Panc1 (cell line): ENCODE results near the gene PHF21A. TPM values are rescaled to one million over a fixed set of nuclear protein-coding genes. Genes with fewer than 3 reads are reported as not detected.

ENCODE experiments used
- ATAC-seq: fragments of 200-7000 bp; cut with Tn5 transposase; 2 replicates; pipeline ENCODE4 v1.9.1; 2020; ENCODE audit warnings: mild to moderate bottlenecking, moderate library complexity
- BruUV-seq: library from RNA; stranded (reverse); fragments of 400-500 nt; replicated peaks from 2 replicates; lab custom pipeline; 2021; lab: Mats Ljungman, UMichigan
- CTCF ChIA-PET: fragments of 300-600 bp; sonication (Branson Sonifier 250); formaldehyde crosslinking; loops from one replicate; lab custom pipeline; 2022; ENCODE audit warnings: antibody characterized with exemption; lab: Charles Lee
- POLR2A ChIA-PET: fragments of 300-600 bp; sonication (Branson Sonifier 250); formaldehyde crosslinking; loops from one replicate; lab custom pipeline; 2022; ENCODE audit warnings: antibody characterized with exemption; lab: Charles Lee
- DNase-seq: peaks from one replicate; pipeline ENCODE4 v3.0.0-alpha.2; 2010; ENCODE audit warnings: low read depth, low spot score
- H3K27ac ChIP-seq: 2 replicates; pipeline ENCODE4 v1.5.1; 2011; ENCODE audit warnings: mild to moderate bottlenecking, low read length, inconsistent platforms
- H3K27me3 ChIP-seq: fragments of 200-500 bp; sonication (Bioruptor generic); 2 replicates; pipeline ENCODE4 v1.6.0; 2014; ENCODE audit warnings: low read length, inconsistent platforms; ENCODE audit not compliant: control insufficient read depth, insufficient read depth
- H3K36me3 ChIP-seq: fragments of 200-500 bp; sonication (Bioruptor generic); 2 replicates; pipeline ENCODE4 v1.5.1; 2014; ENCODE audit warnings: inconsistent platforms, mild to moderate bottlenecking, low read length, moderate library complexity; ENCODE audit not compliant: control insufficient read depth, insufficient read depth
- H3K4me1 ChIP-seq: 2 replicates; pipeline ENCODE4 v1.5.1; 2011; ENCODE audit warnings: inconsistent platforms, mild to moderate bottlenecking, low read length, moderate library complexity; ENCODE audit not compliant: control insufficient read depth, insufficient read depth
- H3K4me3 ChIP-seq, 2 experiments: 2 replicates each; pipeline ENCODE4 v1.5.1; 2011 to 2012; ENCODE audit warnings: low read depth in 2 of 2, low read length in 2 of 2, mild to moderate bottlenecking in 2 of 2, inconsistent platforms in 1 of 2, moderate library complexity in 1 of 2
- H3K9me3 ChIP-seq: fragments of 200-500 bp; sonication (Bioruptor generic); 2 replicates; pipeline ENCODE4 v1.5.1; 2014; ENCODE audit warnings: low read depth, mild to moderate bottlenecking, inconsistent platforms, low read length, moderate library complexity; ENCODE audit not compliant: control insufficient read depth, insufficient read depth
- CTCF ChIP-seq: fragments of 450-650 bp; IDR thresholded peaks from 2 replicates; pipeline ENCODE4 v1.5.1; 2017; ENCODE audit warnings: mild to moderate bottlenecking
- POLR2AphosphoS5 ChIP-seq: IDR thresholded peaks from 2 replicates; pipeline ENCODE4 v1.6.1; 2012; ENCODE audit warnings: mild to moderate bottlenecking, low read depth, low read length, moderate library complexity
- SIN3A ChIP-seq: IDR thresholded peaks from 2 replicates; pipeline ENCODE4 v1.6.1; 2012; ENCODE audit warnings: low read depth, mild to moderate bottlenecking, low read length, moderate library complexity, borderline replicate concordance; ENCODE audit not compliant: insufficient read depth
- TCF7L2 ChIP-seq: IDR thresholded peaks from 2 replicates; pipeline ENCODE4 v1.6.1; 2011; ENCODE audit warnings: mild to moderate bottlenecking, low read depth, low read length, inconsistent platforms
- in situ Hi-C: cut with HindIII; loops from 2 replicates; pipeline ENCODE4 v1.10.0; 2016; ENCODE audit warnings: low sequenced_read_pairs, low pct_unique_long_range_greater_than_20kb
- intact Hi-C: fragments of 100-400 bp; cut with micrococcal nuclease; formaldehyde crosslinking; loops from one replicate; pipeline ENCODE4 v1.10.0; 2022; ENCODE audit not compliant: unreplicated experiment
- total RNA-seq: library from RNA; stranded (reverse); gene quantifications from one replicate; pipeline ENCODE4 v1.2.1, GENCODE V29; 2021; ENCODE audit not compliant: unreplicated experiment
- TF ChIP-seq, protein P1 (sequence below), 2 experiments: IDR thresholded peaks; 2 replicates each; pipeline ENCODE4 v1.6.1; 2011 to 2012; ENCODE audit warnings: low read depth in 2 of 2, control low read depth in 1 of 2, low read length in 1 of 2, mild to moderate bottlenecking in 1 of 2, moderate library complexity in 1 of 2; ENCODE audit not compliant: insufficient read depth in 1 of 2

PHF21A gene
- total RNA-seq, 1 experiment from 2014 or later: 45.7 TPM

DNA sequence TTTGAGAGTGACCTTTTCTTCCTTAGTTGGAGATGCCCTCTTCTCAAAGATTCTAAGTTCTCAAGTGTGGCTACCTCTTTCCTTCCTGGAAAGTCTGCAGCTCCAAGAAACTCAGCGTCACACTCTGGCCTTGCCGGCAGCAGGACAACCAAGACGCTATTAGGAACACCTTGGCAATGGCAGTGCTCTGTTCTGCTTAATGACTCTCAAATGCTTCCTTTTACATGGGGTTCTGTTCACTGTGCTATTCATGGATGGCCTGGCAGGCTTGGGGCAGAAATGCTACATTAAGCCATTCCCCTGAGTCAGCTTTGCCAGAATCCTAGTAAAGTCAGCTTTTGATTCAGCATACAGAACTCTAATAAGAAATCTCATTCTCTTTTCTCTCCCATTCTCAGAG lies 172.9 kb downstream of the PHF21A start:
- Histone ChIP-seq H3K4me3 (no peak overlapping the region), H3K9me3 (no peaks in the 10 kb centered on the region), H3K27ac (no peak overlapping the region), H3K27me3 (no peaks in the 10 kb centered on the region), H3K36me3 (peaks cover 15% of the 10 kb centered on the region), H3K4me1 (no peaks in the 10 kb centered on the region)
- in situ Hi-C loops: no loop called here
- ChIA-PET CTCF (interaction anchor here (0.6 kb wide), 1 partner anchor 13 kb away, joined by 9 read pairs; no protein-coding TSS in a partner anchor), POLR2A (interaction anchor here (0.6 kb wide), 1 partner anchor 17 kb away, joined by 3 read pairs; no protein-coding TSS in a partner anchor)
- DNase-seq: no peak
- intact Hi-C loops: no loop called here
- BruUV-seq: no TSS peak
- ATAC-seq: no peak
- TF ChIP-seq TCF7L2: no peak
- TF ChIP-seq, protein P1, sequence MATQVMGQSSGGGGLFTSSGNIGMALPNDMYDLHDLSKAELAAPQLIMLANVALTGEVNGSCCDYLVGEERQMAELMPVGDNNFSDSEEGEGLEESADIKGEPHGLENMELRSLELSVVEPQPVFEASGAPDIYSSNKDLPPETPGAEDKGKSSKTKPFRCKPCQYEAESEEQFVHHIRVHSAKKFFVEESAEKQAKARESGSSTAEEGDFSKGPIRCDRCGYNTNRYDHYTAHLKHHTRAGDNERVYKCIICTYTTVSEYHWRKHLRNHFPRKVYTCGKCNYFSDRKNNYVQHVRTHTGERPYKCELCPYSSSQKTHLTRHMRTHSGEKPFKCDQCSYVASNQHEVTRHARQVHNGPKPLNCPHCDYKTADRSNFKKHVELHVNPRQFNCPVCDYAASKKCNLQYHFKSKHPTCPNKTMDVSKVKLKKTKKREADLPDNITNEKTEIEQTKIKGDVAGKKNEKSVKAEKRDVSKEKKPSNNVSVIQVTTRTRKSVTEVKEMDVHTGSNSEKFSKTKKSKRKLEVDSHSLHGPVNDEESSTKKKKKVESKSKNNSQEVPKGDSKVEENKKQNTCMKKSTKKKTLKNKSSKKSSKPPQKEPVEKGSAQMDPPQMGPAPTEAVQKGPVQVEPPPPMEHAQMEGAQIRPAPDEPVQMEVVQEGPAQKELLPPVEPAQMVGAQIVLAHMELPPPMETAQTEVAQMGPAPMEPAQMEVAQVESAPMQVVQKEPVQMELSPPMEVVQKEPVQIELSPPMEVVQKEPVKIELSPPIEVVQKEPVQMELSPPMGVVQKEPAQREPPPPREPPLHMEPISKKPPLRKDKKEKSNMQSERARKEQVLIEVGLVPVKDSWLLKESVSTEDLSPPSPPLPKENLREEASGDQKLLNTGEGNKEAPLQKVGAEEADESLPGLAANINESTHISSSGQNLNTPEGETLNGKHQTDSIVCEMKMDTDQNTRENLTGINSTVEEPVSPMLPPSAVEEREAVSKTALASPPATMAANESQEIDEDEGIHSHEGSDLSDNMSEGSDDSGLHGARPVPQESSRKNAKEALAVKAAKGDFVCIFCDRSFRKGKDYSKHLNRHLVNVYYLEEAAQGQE (IDR thresholded peaks at IDR 0.05; ENCODE audit: insufficient read depth in 1 of 2, low read depth in 2 of 2, low read length in 1 of 2): no peak
- TF ChIP-seq SIN3A: no peak
- TF ChIP-seq CTCF: no peak
- no peak for TF ChIP-seq POLR2AphosphoS5

- TF ChIP-seq CTCF: no peak
- TF ChIP-seq TCF7L2: no peak
- TF ChIP-seq POLR2AphosphoS5: no peak
- TF ChIP-seq, protein P1 (IDR thresholded peaks at IDR 0.05; ENCODE audit: insufficient read depth in 1 of 2, low read depth in 2 of 2, low read length in 1 of 2): no peak
- TF ChIP-seq SIN3A: no peak
- intact Hi-C loops: no loop called here
- no TSS peak for BruUV-seq
- H3K9me3 ChIP-seq: no peaks in the 10 kb centered on the region
- ATAC-seq (no peak), DNase-seq (no peak)
- H3K4me3 ChIP-seq: no peak overlapping the region
- ChIA-PET CTCF (interaction anchor here (0.6 kb wide), 1 partner anchor 12 kb away, joined by 9 read pairs; no protein-coding TSS in a partner anchor), POLR2A (interaction anchor here (0.6 kb wide), 1 partner anchor 17 kb away, joined by 3 read pairs; no protein-coding TSS in a partner anchor)
- no peaks in the 10 kb centered on the region for H3K4me1 ChIP-seq
- peaks cover 15% of the 10 kb centered on the region for H3K36me3 ChIP-seq
- in situ Hi-C loops: no loop called here
- no peaks in the 10 kb centered on the region for H3K27me3 ChIP-seq
- no peak overlapping the region for H3K27ac ChIP-seq
These were observed 173.4 kb downstream of the PHF21A start for GRCh38 chr11:45947885-45948284.
